HG03175 (cell line): ENCODE data around the gene GSTA3.
"Not testable (repeated sequence)": the region's sequence is repeated elsewhere in the genome, so short reads cannot be mapped to it uniquely, and the experiment has no call there.

Source experiments
- ATAC-seq: cut with Tn5 transposase; IDR thresholded peaks from one replicate; pipeline ENCODE4 v1.9.1; 2021; ENCODE audit warnings: mild to moderate bottlenecking, moderate library complexity; ENCODE audit not compliant: unreplicated experiment

Gene GSTA3

GRCh38 chr6:52909531-52909930 lies at the start of gene GSTA3:
GSTA3 (minus strand) TSS chr6:52909698; CDS start chr6:52905834, 3,864 bp downstream.
- no peak for ATAC-seq

GRCh38 chr6:52958546-52959255 lies 49.2 kb upstream of the GSTA3 start:
- ATAC-seq, result no peak

GRCh38 chr6:52955871-52956270 lies 46.4 kb upstream of the GSTA3 start:
- no peak for ATAC-seq

GRCh38 chr6:52953911-52954839 lies 44.7 kb upstream of the GSTA3 start:
- peak; percentile 88 for ATAC-seq

GRCh38 chr6:52946306-52946705 lies 36.8 kb upstream of the GSTA3 start:
- ATAC-seq, result no peak

GRCh38 chr6:52942821-52943220 lies 33.3 kb upstream of the GSTA3 start:
- not testable (repeated sequence) for ATAC-seq

GRCh38 chr6:52942221-52942620 lies 32.7 kb upstream of the GSTA3 start:
- ATAC-seq, result no peak

- no peak for ATAC-seq
Measured at GRCh38 chr6:52937908-52938307, 28.4 kb upstream of the GSTA3 start.

- no peak for ATAC-seq
Measured at GRCh38 chr6:52933778-52934177, 24.3 kb upstream of the GSTA3 start.

GRCh38 chr6:52931351-52931750 lies 21.9 kb upstream of the GSTA3 start:
- no peak for ATAC-seq

- ATAC-seq, result no peak
Measured at GRCh38 chr6:52929321-52930164, 20.0 kb upstream of the GSTA3 start.

- ATAC-seq, result no peak
Measured at GRCh38 chr6:52927451-52927850, 18.0 kb upstream of the GSTA3 start.

GRCh38 chr6:52925919-52926792 lies 16.7 kb upstream of the GSTA3 start:
- ATAC-seq, result no peak

- no peak for ATAC-seq
Measured at GRCh38 chr6:52925042-52925441, 15.5 kb upstream of the GSTA3 start.

GRCh38 chr6:52923689-52924088 lies 14.2 kb upstream of the GSTA3 start:
- not testable (repeated sequence) for ATAC-seq

GRCh38 chr6:52922161-52922560 lies 12.7 kb upstream of the GSTA3 start:
- ATAC-seq, result no peak

- no peak for ATAC-seq
Measured at GRCh38 chr6:52921743-52922142, 12.2 kb upstream of the GSTA3 start.

- not testable (repeated sequence) for ATAC-seq
Measured at GRCh38 chr6:52919511-52919910, 10.0 kb upstream of the GSTA3 start.

GRCh38 chr6:52918771-52919170 lies 9.3 kb upstream of the GSTA3 start:
- ATAC-seq, result not testable (repeated sequence)
